22Rv1 (cell line): ENCODE data around the gene CCDC201.

Experiments
- CTCF ChIP-seq: fragments of 450-650 bp; IDR thresholded peaks from 2 replicates; pipeline ENCODE4 v1.5.1; 2017; ENCODE audit warnings: mild to moderate bottlenecking
- ZFX ChIP-seq: fragments of 450-650 bp; IDR thresholded peaks from 2 replicates; pipeline ENCODE4 v1.6.1; 2017; ENCODE audit warnings: antibody characterized with exemption, borderline replicate concordance

- TF ChIP-seq CTCF, result no peak
- no peak for TF ChIP-seq ZFX
Measured at GRCh38 chr7:45873355-45873754, 473 bp upstream of the CCDC201 start.
